Measurements from ENCODE around the gene FHL1.

GRCh38 chrX:136237074-136237473 is 89.7 kb downstream of the FHL1 start:
- TF ChIP-seq ZNF274 (IDR thresholded peaks at IDR 0.05; ENCODE audit: low read depth, low read length) (no peak), YY1 (IDR thresholded peaks at IDR 0.05; ENCODE audit: insufficient read depth, insufficient read length) (no peak)

Measured in NT2/D1 (cell line).